Muscle layer of duodenum (tissue), 2 donors: Measurements from ENCODE around the gene CLTCL1.
A peak's percentile ranks its signal among the peaks of the same experiment; 100 is the strongest.

Experiments
- H3K27ac ChIP-seq: one replicate; pipeline ENCODE4 v1.7.0; 2013; ENCODE audit warnings: mild to moderate bottlenecking, low read length
- H3K27me3 ChIP-seq: one replicate; pipeline ENCODE4 v1.7.0; 2013; ENCODE audit warnings: low read depth, mild to moderate bottlenecking, control low read depth, low read length
- H3K36me3 ChIP-seq, 2 donors: one replicate each; pipeline ENCODE4 v1.7.0; 2013; ENCODE audit warnings: low read length in 2 of 2, control low read depth in 1 of 2, mild to moderate bottlenecking in 1 of 2; ENCODE audit not compliant: insufficient read depth in 2 of 2, control insufficient read depth in 1 of 2
- H3K4me1 ChIP-seq, 2 donors: one replicate each; pipeline ENCODE4 v1.7.0; 2013; ENCODE audit warnings: low read length in 2 of 2, mild to moderate bottlenecking in 2 of 2, control low read depth in 1 of 2, moderate library complexity in 1 of 2; ENCODE audit not compliant: insufficient read depth in 2 of 2, control insufficient read depth in 1 of 2
- H3K4me3 ChIP-seq, 2 donors: one replicate each; pipeline ENCODE4 v1.7.0; 2013; ENCODE audit warnings: low read length in 2 of 2, low read depth in 1 of 2, mild to moderate bottlenecking in 1 of 2
- H3K9me3 ChIP-seq, 2 donors: one replicate each; pipeline ENCODE4 v1.7.0; 2013; ENCODE audit warnings: low read length in 2 of 2, control low read depth in 1 of 2, mild to moderate bottlenecking in 1 of 2; ENCODE audit not compliant: control insufficient read depth in 1 of 2
- donor health status: healthy.

The CLTCL1 gene

DNA sequence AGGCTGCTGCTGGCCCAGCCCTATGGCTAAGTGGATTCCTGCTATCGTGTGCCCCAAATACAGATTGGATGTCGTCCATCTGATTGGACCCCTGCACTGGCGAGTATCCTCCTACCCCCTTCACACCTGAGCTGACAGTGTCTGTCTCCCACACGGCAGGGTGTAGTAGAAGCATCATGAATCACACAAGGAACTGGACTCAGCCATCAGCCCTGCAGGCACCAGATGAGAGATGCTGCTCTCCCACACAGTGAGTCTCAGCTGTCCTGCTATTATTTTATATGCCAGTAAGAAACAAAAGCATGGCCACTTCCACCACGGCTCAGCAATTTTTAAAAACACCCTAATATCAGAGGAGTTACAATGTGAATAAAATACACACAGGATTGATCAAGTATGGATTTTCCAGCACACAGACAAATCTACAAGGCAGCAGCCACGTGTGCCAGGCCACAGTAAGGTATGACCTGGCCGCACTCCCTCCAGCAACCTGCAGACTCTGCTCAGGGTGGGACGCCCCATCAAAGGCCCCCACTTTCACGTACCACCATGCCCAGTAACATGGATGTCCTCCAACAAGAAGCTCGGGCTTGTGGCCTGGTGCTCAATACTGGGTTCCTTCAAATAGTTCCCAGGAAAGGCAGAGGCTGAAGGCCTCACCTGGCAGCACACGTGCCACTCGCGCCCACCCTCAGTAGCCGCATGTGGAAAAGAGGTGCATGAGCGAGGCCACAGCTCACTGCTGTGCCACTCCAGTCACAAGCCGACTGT lies 96.6 kb downstream of the CLTCL1 start:
- Histone ChIP-seq H3K4me1 (no peaks in the 10 kb centered on the region), H3K4me3 (no peak overlapping the region), H3K9me3 (no peaks in the 10 kb centered on the region), H3K36me3 (peaks cover 6 to 33% of the 10 kb centered on the region in 2 donors), H3K27ac (no peak overlapping the region), H3K27me3 (no peaks in the 10 kb centered on the region)

DNA sequence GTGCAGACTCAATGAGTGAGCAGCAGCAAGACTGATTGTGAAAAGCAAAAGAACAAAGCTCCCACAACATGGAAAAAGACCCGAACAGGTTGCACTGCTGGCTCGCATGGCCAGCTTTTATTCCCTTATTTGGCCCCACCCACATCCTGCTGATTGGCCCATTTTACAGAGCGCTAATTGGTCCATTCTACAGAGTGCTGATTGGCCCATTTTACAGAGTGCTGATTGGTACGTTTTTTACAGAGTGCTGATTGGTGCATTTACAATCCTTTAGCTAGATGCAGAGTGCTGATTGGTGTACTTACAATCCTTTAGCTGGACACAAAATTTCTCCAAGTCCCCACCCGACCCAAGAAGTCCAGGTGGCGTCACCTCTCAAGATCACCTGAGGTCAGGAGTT lies 97.6 kb downstream of the CLTCL1 start:
- Histone ChIP-seq H3K4me3 (no peak overlapping the region), H3K27ac (no peak overlapping the region), H3K4me1 (no peaks in the 10 kb centered on the region), H3K36me3 (peaks cover 6 to 28% of the 10 kb centered on the region in 2 donors), H3K27me3 (no peaks in the 10 kb centered on the region), H3K9me3 (no peaks in the 10 kb centered on the region)

DNA sequence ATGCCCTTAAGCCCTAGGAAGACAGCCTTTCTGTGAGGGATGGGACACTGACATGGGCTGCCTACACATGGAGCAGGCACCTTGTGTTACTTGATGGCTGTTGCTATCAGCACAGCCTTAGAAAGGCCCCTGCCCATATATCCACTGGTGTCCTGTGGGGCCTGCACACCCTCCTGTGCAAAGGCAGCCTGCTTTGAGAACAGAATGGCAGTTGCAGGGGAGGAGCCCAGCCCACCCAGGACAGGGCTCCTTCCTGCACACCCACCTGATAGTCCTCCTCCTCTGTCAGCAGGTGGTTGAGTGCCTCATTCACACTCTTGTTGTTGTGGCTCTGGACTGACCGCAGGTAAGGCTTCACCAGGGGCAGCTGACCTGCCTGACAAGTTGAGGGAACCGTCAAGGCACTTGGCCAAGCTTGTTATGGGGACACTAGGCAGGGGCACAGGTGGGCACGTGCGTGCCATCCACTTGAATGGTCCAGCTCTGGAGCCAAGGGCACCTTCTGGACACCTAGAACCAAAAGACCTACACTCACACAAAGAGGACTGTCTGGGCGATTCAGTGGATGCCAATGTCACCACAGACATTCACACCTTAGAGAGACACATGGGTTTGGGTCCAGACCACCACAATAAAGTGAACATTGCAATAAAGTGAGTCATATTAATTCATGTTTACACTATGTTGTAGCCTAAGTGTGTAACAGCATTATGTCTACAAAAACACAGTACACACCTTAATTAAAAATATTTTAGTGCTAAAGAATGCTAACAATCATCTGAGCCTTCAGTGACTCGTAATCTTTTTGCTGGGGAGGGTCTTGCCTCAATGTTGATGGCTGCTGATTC lies 103.6 kb downstream of the CLTCL1 start:
- Histone ChIP-seq H3K27ac (no peak overlapping the region), H3K9me3 (no peaks in the 10 kb centered on the region), H3K4me3 (no peak overlapping the region), H3K4me1 (no peaks in the 10 kb centered on the region), H3K36me3 (peaks cover 1 to 16% of the 10 kb centered on the region in 2 donors), H3K27me3 (no peaks in the 10 kb centered on the region)

DNA sequence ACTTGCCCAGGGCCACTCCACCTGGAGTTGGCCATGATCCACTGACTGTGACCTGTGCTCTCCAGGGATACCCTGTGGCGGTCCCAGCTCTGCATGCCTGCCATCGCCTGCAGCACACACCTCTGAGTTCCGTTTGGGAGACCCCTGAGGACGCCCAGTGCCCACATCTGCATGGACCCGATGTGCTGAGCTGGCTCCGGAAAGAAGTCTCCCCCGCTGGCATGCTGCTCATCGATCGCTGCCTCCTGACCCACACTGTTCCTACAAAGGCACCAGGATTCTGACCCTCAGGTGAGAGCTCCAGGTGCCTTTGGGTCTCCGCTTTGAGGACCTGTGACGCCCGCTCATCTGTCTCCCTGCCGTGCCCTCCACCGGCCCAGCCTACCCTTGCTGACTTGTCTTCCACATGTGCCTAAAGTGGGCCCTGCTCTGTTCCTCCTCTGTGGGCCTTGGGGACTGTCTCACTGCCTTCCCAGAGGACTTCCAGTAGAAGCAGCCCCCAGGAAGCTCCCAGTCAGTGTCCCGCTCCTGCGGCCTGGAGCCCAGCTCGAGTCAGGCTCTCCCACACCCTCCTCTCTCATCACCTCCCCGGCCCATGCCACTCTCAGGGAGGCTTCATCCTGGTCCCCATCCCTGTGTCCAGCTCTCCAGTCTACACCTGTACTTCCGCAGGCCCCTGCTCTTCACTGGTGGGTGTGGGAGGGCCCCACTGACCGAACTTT lies 107.1 kb downstream of the CLTCL1 start:
- H3K4me1 ChIP-seq, result peaks cover 3 to 4% of the 10 kb centered on the region in 2 donors

DNA sequence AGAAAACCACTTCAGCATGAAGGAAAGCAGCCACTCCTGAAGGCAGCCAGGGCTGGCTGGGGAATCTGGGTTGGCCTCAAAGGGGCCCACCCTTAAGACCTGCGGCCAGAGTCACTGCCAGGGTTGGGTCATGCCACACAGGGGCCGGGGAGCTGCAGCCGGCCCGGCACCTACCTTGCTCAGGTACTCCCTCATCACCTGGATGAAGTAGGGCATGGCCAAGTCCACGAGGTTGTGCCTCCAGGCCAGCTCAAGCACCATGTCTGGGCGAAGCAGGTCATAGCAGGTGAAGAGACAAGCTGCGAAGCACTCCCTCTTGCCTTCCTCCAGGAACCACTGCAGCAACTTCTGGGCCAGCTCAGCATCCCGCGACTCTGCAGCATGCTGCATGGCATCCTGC lies 108.3 kb downstream of the CLTCL1 start:
- peaks cover 3 to 9% of the 10 kb centered on the region in 2 donors for H3K4me1 ChIP-seq
- H3K27me3 ChIP-seq, result no peaks in the 10 kb centered on the region
- peaks cover 0 to 12% of the 10 kb centered on the region in 2 donors for H3K36me3 ChIP-seq
- H3K4me3 ChIP-seq, result no peak overlapping the region
- no peak overlapping the region for H3K27ac ChIP-seq
- no peaks in the 10 kb centered on the region for H3K9me3 ChIP-seq

More for the DNA sequence above, 107.1 kb downstream of the CLTCL1 start:
- Histone ChIP-seq H3K36me3 (peaks cover 0 to 12% of the 10 kb centered on the region in 2 donors), H3K27ac (no peak overlapping the region), H3K9me3 (no peaks in the 10 kb centered on the region), H3K4me3 (no peak overlapping the region), H3K27me3 (no peaks in the 10 kb centered on the region)

DNA sequence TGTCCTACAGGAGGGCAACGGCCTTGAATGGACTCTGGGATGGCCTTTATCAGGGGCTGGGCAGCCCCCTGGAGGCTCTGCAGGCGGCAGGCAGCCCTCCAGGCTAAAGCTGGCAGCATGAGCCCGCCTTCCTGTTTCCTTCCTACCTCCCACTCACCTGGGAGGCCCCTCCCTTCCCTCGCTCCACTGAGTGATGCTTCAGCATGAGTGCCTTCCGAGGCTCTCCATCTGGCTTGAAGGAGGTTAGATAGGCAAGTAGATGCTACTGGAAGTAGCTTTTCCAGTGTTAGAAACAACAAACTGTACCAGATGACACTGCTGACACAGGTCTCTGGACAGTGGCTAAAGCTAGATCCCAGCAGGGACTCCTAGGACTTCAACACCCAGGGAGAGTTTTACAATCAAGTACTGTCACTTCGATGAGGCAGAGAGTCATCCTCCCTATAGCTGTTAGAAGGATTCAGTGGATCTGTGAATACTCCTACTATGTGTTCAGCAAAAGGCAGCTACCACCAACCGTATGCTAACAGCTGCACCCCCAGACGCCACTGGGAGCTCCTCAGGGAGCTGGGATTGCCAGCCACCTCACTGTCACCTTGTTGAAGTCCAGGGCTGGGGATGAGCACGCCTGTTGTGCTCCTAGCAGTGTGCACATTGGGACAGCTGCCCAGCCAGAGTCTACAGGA lies 108.9 kb downstream of the CLTCL1 start:
- Histone ChIP-seq H3K27me3 (no peaks in the 10 kb centered on the region), H3K4me3 (no peak overlapping the region), H3K4me1 (peaks cover 3 to 11% of the 10 kb centered on the region in 2 donors), H3K27ac (no peak overlapping the region), H3K36me3 (peaks cover 0 to 8% of the 10 kb centered on the region in 2 donors), H3K9me3 (no peaks in the 10 kb centered on the region)

DNA sequence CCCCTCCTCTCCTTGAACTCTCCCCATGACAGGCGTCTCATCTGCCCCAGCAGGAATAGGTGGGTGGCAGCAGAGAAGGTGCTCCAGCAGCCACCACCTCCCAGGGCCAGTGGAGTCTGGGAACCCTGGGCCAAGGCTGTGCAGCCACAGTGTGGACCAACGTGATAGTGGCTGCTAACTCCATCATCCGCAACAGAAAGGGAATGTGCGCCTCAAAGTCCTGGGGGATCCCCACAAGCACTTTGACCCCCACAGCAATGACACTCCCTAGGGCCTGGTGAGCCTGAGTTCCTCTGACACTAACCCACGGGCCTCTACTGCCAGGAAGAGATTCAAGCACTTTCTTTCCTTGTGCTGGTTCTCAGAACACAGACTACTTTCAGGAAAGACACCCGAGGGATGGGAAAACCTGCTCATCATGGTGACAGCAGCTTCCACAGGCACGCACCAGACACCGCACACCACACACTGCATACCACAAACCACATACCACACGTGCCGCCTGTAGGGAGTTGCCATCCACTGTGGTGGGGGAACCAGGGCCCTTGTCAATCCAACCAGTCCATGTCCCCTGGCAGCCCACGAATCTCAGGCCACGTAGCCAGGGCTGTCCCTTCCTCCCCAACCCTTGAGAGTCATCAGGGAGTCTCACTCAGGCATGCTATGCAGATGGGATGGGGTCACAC lies 109.6 kb downstream of the CLTCL1 start:
- Histone ChIP-seq H3K4me3 (no peak overlapping the region), H3K4me1 (peaks cover 3 to 17% of the 10 kb centered on the region in 2 donors), H3K36me3 (peaks cover 0 to 1% of the 10 kb centered on the region in 2 donors), H3K9me3 (no peaks in the 10 kb centered on the region), H3K27me3 (no peaks in the 10 kb centered on the region), H3K27ac (no peak overlapping the region)

DNA sequence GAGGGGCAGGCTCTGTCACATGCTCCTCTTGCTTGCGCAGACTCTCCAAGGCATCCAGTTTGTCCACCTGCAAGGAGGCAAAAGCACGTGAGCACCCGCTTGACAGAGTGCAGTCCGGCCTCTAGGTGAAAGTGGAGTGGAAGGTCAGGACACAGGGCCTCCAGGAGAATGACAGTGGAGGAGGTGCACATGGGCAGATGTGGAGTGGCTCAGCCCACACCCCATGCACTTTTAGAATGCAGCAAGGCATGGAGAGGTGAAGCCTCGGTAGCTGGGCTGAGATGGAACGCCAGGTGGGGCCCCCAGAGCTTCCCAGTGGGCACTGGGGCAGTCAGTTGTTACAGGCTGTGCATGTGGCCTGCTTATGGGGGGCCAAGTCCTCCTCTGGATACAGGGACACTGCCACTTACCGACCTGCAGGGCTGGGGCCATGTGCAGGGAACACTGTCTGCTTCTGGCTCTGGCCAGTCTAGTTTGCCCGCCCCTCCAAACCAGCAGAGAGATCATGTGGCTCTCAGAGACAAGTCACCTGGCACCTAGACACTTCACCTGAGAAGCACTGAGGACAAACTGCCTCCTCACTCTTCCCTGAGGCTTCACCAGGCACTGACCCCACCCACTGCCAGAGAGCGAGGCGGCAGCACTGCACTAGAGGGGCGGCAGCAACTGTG lies 110.6 kb downstream of the CLTCL1 start:
- Histone ChIP-seq H3K27me3 (no peaks in the 10 kb centered on the region), H3K27ac (no peak overlapping the region), H3K4me1 (peaks cover 3 to 26% of the 10 kb centered on the region in 2 donors), H3K36me3 (no peaks in the 10 kb centered on the region), H3K4me3 (no peak overlapping the region), H3K9me3 (no peaks in the 10 kb centered on the region)

DNA sequence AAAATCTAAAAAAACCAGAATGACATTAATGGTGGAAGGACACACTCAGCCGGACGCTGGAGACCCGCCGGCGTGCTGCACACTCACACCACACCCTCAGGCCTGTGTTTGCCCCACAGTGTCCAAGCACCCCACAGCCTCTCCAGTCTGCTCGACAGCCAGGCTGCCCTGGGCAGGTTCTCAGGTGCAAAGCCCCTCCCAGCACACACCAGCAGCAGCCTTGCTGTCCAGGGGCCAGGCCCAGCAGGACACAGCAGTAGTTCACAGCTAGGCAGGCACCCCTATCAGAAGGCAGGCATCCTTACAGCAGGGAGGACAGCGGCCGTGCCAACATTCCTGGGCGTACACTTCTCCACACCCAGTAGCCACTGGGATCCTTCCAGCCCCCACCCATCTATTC lies 111.3 kb downstream of the CLTCL1 start:
- H3K4me1 ChIP-seq, result peaks cover 3 to 26% of the 10 kb centered on the region in 2 donors
- H3K9me3 ChIP-seq, result no peaks in the 10 kb centered on the region
- H3K27me3 ChIP-seq, result no peaks in the 10 kb centered on the region
- no peaks in the 10 kb centered on the region for H3K36me3 ChIP-seq
- H3K4me3 ChIP-seq, result no peak overlapping the region
- H3K27ac ChIP-seq, result no peak overlapping the region

DNA sequence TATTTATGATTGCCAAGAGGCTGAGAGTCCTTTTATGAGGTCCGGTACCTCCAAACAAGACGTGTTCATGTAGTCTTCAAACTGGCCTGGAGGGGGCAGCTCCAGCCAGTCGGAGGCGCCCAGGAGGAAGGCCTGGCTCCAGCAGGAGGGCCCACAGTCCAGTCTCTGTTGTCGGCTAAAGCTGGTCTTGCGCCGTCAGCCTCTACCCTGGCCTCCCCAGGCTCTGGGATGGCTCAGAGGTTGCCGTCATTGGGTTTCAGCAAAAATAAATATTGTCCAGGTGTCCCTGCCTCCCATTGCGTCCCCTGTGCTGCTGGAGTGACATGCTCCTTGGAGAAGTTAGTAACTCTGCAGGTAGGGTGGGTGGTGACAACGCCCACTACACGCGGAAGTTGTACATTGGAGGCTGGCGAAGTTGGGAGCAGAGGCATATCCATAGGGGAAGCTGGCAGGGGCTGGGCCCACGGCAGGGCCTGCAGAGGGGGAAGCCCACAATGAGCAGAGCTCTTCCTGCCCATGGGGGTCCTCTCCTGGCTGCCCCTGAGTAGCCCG lies 111.9 kb downstream of the CLTCL1 start:
- peak overlapping the region; percentile 45 for H3K27ac ChIP-seq
- H3K27me3 ChIP-seq, result no peaks in the 10 kb centered on the region
- no peaks in the 10 kb centered on the region for H3K9me3 ChIP-seq
- peaks cover 3 to 32% of the 10 kb centered on the region in 2 donors for H3K4me1 ChIP-seq
- H3K36me3 ChIP-seq, result no peaks in the 10 kb centered on the region
- peak overlapping the region; percentile 47 to 80 for H3K4me3 ChIP-seq
